ENCODE results near the gene FPR3.

FPR3 gene

DNA sequence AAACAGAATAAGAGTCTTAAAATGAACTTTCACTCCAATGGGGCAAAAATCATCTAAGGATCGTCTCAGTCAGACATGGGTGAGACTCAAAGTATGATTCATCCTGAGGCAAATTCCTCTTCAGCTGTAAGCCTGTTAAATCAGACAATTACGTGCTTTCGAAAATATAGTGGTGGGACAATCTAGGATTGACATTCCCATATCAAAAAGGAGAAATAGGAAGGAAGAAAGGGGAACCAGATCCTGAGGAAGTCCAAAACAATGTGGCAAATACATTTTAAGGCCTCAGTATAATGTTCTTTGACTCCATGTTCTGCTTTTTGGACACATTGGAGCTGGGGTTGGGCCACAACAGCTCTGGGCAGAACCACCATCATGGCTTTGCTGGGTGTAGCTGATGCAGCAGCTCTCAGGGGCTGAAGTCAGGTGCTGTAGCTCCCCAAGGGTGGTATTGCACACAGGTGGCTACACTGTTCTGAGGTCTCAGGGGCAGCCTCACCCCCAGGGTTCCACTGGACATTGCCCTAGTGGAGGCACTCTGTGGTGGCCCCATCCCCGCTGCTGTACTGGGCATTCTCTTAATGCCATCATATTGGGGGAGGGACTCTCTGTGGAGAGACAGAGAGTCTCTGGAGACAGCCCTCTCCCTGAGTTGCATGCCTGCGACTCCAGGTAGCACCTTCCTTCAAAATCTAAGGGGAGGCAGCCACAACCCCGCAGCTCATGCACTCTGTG lies 5.7 kb upstream of the FPR3 start:
- TF ChIP-seq, protein P1, sequence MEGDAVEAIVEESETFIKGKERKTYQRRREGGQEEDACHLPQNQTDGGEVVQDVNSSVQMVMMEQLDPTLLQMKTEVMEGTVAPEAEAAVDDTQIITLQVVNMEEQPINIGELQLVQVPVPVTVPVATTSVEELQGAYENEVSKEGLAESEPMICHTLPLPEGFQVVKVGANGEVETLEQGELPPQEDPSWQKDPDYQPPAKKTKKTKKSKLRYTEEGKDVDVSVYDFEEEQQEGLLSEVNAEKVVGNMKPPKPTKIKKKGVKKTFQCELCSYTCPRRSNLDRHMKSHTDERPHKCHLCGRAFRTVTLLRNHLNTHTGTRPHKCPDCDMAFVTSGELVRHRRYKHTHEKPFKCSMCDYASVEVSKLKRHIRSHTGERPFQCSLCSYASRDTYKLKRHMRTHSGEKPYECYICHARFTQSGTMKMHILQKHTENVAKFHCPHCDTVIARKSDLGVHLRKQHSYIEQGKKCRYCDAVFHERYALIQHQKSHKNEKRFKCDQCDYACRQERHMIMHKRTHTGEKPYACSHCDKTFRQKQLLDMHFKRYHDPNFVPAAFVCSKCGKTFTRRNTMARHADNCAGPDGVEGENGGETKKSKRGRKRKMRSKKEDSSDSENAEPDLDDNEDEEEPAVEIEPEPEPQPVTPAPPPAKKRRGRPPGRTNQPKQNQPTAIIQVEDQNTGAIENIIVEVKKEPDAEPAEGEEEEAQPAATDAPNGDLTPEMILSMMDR (IDR thresholded peaks at IDR 0.05; ENCODE audit: low read length, missing control alignments): no peak
- DNase-seq (ENCODE audit: low read depth): no peak
- no peak overlapping the region for H3K4me3 ChIP-seq (replicated peaks; ENCODE audit: low read depth, low read length)

DNA sequence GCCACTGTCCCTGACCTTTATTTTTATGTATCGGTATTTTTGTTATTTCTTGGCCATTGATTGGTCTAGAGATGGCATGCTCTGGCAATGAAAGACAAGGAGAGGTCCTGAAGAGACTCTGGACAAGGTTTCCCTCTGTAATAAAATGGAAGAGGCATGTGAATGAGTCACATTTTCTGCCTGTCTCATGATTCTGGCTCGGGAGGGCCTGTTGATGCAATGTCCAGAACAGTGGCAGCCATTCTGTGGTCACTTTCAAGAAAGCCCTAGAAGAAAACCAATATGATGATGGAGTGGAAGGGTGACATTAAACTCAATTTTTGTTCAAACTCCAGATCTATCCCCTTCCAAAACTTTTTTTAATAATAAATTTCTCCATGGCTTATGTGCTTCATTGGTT lies 2.0 kb upstream of the FPR3 start:
- TF ChIP-seq, protein P1 (IDR thresholded peaks at IDR 0.05; ENCODE audit: low read length, missing control alignments): no peak
- no peak overlapping the region for H3K4me3 ChIP-seq (replicated peaks; ENCODE audit: low read depth, low read length)
- no peak for DNase-seq (ENCODE audit: low read depth)

DNA sequence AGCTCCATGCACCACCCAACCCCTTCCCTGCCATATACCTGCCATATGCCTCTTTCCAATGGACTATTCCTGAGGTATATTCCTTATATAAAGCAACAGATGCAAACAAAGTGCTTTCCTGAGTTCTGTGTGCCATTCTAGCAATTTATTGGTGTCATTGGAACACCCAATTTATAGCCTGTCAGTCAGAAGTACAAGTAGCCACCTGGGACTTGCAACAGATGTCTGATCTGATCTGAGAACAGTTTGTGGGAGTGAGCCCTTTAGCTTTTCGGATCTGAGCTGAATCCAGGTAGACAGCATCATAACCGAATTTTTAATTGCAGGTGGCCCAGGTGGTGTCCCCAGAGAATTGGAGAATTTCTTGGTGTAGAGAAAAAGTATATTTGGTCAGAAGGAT lies 963 bp upstream of the FPR3 start:
- H3K4me3 ChIP-seq (replicated peaks; ENCODE audit: low read depth, low read length): no peak overlapping the region
- DNase-seq (ENCODE audit: low read depth): no peak
- TF ChIP-seq, protein P1 (IDR thresholded peaks at IDR 0.05; ENCODE audit: low read length, missing control alignments): no peak

DNA sequence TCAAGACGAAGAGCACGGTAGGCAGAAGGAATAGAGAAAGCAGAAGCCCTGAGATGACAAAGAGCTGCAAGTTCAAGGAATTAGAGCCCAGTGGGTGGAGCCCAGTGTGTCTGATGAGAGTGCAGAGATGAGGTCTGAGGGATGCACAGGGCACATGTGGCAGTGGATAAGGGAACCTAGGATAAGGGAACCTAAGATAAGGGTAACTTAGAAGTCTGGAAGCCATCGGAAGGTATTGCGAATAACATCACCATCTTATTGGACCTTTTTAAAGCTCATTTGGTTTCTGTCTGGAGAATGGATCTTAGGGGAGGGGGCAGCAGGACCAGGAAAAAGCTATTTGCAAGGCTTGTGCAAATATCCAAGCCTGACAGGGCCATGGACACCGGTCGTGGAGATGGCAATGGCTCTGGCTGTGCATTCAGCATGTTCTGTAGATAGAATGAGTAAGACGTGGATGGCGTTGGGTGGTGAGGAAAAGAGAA lies 1.3 kb downstream of the FPR3 start:
- TF ChIP-seq, protein P1 (IDR thresholded peaks at IDR 0.05; ENCODE audit: low read length, missing control alignments): no peak
- no peak for DNase-seq (ENCODE audit: low read depth)
- H3K4me3 ChIP-seq (replicated peaks; ENCODE audit: low read depth, low read length): no peak overlapping the region

DNA sequence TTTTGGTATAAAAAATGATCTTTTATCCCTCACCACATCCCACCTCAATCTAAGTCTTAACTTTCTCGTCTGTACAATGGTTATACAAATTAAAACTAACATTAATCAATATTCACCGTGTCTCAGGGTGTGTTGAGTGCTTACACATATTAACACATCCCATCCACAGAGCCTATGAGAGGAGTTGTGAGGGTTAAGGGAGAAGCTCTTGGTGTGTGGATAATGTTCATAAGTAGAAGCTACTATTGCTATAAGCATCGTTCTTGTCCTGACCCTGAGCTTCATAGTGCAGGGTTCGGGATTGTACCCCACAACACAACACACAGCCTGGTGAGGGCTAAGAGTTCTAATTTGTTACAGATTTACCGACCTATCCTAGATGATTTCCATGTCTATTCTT lies 2.5 kb downstream of the FPR3 start:
- DNase-seq (ENCODE audit: low read depth): no peak
- H3K4me3 ChIP-seq (replicated peaks; ENCODE audit: low read depth, low read length): no peak overlapping the region
- TF ChIP-seq, protein P1 (IDR thresholded peaks at IDR 0.05; ENCODE audit: low read length, missing control alignments): no peak

DNA sequence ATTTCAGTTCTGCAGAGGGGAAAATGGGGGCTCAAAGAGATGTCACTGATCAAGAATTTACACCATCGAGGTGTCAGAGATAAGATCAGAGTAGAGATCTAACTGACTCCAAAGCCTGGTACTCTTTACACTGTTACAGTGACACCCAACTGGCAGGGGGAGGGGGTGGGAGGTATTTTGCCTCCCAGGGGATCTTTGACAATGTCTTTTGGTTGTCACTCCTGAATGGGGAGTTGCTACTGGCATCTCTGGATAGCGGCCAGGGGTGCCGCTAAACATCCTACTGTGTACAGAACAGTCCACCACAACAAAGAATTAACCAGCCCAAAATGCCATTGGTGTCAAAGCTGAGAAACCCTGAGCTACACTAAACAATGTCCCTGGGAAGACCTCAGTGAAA lies 3.1 kb downstream of the FPR3 start:
- H3K4me3 ChIP-seq (replicated peaks; ENCODE audit: low read depth, low read length): no peak overlapping the region
- no peak for DNase-seq (ENCODE audit: low read depth)
- TF ChIP-seq, protein P1 (IDR thresholded peaks at IDR 0.05; ENCODE audit: low read length, missing control alignments): no peak
